CD8-positive, alpha-beta memory T cell (primary cell): ENCODE measurements around the gene FGG. TPM values are rescaled to one million over a fixed set of nuclear protein-coding genes. Genes with fewer than 3 reads are reported as not detected.

Source experiments
- CTCF ChIA-PET: fragments of 350-600 bp; sonication (Branson Sonifier 250); formaldehyde crosslinking; loops from one replicate; lab custom pipeline; 2021; ENCODE audit warnings: antibody characterized with exemption; lab: Charles Lee
- POLR2A ChIA-PET: fragments of 350-600 bp; sonication (Branson Sonifier 250); formaldehyde crosslinking; loops from one replicate; lab custom pipeline; 2021; ENCODE audit warnings: antibody characterized with exemption; lab: Charles Lee
- DNase-seq, 5 donors: peaks; one replicate each; pipeline versions ENCODE4 v3.0.0 to v3.0.0-alpha.2; 2020 to 2022; ENCODE audit warnings: mixed read lengths in 1 of 5
- H3K27ac ChIP-seq: one replicate; pipeline ENCODE4 v1.7.0; 2013; ENCODE audit warnings: low read depth, mild to moderate bottlenecking, low read length, moderate library complexity
- H3K27me3 ChIP-seq: 2 replicates; pipeline ENCODE4 v1.7.0; 2013; ENCODE audit warnings: low read length, mild to moderate bottlenecking; ENCODE audit not compliant: insufficient read depth, poor library complexity, severe bottlenecking
- H3K36me3 ChIP-seq: 2 replicates; pipeline ENCODE4 v1.7.0; 2013; ENCODE audit warnings: mild to moderate bottlenecking, low read length, moderate library complexity; ENCODE audit not compliant: insufficient read depth
- H3K4me1 ChIP-seq: 2 replicates; pipeline ENCODE4 v1.7.0; 2013; ENCODE audit warnings: mild to moderate bottlenecking, low read length, moderate library complexity; ENCODE audit not compliant: insufficient read depth
- H3K4me3 ChIP-seq: 2 replicates; pipeline ENCODE4 v1.7.0; 2013; ENCODE audit warnings: mild to moderate bottlenecking, low read length
- H3K9me3 ChIP-seq: 2 replicates; pipeline ENCODE4 v1.7.0; 2013; ENCODE audit warnings: mild to moderate bottlenecking, low read length
- H3K27ac Mint-ChIP-seq, 8 donors: one replicate each; pipeline ENCODE4 v1.8.0; 2020 to 2021; ENCODE audit warnings: mixed read lengths in 8 of 8, mild to moderate bottlenecking in 6 of 8, inconsistent platforms in 3 of 8, moderate library complexity in 3 of 8
- H3K27me3 Mint-ChIP-seq, 2 donors: one replicate each; pipeline ENCODE4 v1.8.0; 2020 to 2021; ENCODE audit warnings: mixed read lengths in 2 of 2, mild to moderate bottlenecking in 1 of 2, moderate library complexity in 1 of 2
- H3K36me3 Mint-ChIP-seq, 3 donors: one replicate each; pipeline ENCODE4 v1.8.0; 2020 to 2021; ENCODE audit warnings: mixed read lengths in 3 of 3, inconsistent platforms in 1 of 3, mild to moderate bottlenecking in 1 of 3
- H3K4me1 Mint-ChIP-seq, 3 donors: one replicate each; pipeline ENCODE4 v1.8.0; 2020 to 2021; ENCODE audit warnings: mixed read lengths in 3 of 3, inconsistent platforms in 1 of 3, mild to moderate bottlenecking in 1 of 3
- H3K4me3 Mint-ChIP-seq, 7 donors: one replicate each; pipeline ENCODE4 v1.8.0; 2020 to 2021; ENCODE audit warnings: mixed read lengths in 7 of 7, mild to moderate bottlenecking in 6 of 7, moderate library complexity in 4 of 7, inconsistent platforms in 2 of 7
- H3K9me3 Mint-ChIP-seq, 5 donors: one replicate each; pipeline ENCODE4 v1.8.0; 2020 to 2022; ENCODE audit warnings: mixed read lengths in 5 of 5, mild to moderate bottlenecking in 3 of 5, moderate library complexity in 2 of 5, inconsistent platforms in 1 of 5
- polyA plus RNA-seq: library from polyadenylated mRNA; unstranded; fragments of 300-500 nt; fragmentation: Illumina TruSeq; gene quantifications from one replicate; pipeline ENCODE4 v1.2.3, GENCODE V29; 2021
- total RNA-seq, 2 experiments: library from RNA; stranded (reverse); gene quantifications; one replicate each; pipeline ENCODE4 v1.2.3, GENCODE V29; 2021

Gene FGG
- total and polyA plus RNA-seq, 3 experiments from 2014 or later, result not detected

- Histone ChIP-seq H3K4me1 (no peaks in the 10 kb centered on the region), H3K27ac (no peak overlapping the region), H3K4me3 (no peak overlapping the region), H3K36me3 (no peaks in the 10 kb centered on the region), H3K9me3 (no peaks in the 10 kb centered on the region), H3K27me3 (peaks cover 7% of the 10 kb centered on the region)
- Mint-ChIP-seq H3K27ac (no peak overlapping the region), H3K36me3 (no peaks in the 10 kb centered on the region), H3K4me3 (no peak overlapping the region), H3K27me3 (peaks cover 9 to 37% of the 10 kb centered on the region in 2 donors), H3K9me3 (no peaks in the 10 kb centered on the region), H3K4me1 (no peaks in the 10 kb centered on the region)
- DNase-seq, result no peak
- POLR2A ChIA-PET, result no interaction called here
- CTCF ChIA-PET, result interaction anchor here (0.9 kb wide), 1 partner anchor 15 kb away, joined by 3 read pairs; no protein-coding TSS in a partner anchor
These were observed 2.9 kb downstream of the FGG start for GRCh38 chr4:154609532-154609931.

GRCh38 chr4:154608361-154609252, 3.8 kb downstream of the FGG start:
- no peaks in the 10 kb centered on the region for H3K36me3 ChIP-seq
- no peaks in the 10 kb centered on the region for H3K9me3 ChIP-seq
- H3K27me3 ChIP-seq, result peaks cover 7% of the 10 kb centered on the region
- no peak overlapping the region for H3K27ac Mint-ChIP-seq
- H3K4me3 ChIP-seq, result no peak overlapping the region
- H3K27ac ChIP-seq, result no peak overlapping the region
- no peaks in the 10 kb centered on the region for H3K4me1 ChIP-seq
- H3K9me3 Mint-ChIP-seq, result no peaks in the 10 kb centered on the region
- no peak overlapping the region for H3K4me3 Mint-ChIP-seq
- CTCF ChIA-PET, result no interaction called here
- no peaks in the 10 kb centered on the region for H3K36me3 Mint-ChIP-seq
- no peak for DNase-seq
- H3K27me3 Mint-ChIP-seq, result peaks cover 7 to 40% of the 10 kb centered on the region in 2 donors
- H3K4me1 Mint-ChIP-seq, result no peaks in the 10 kb centered on the region
- POLR2A ChIA-PET, result no interaction called here

GRCh38 chr4:154606728-154607723, 5.4 kb downstream of the FGG start:
- Mint-ChIP-seq H3K27ac (no peak overlapping the region), H3K9me3 (no peaks in the 10 kb centered on the region), H3K4me1 (no peaks in the 10 kb centered on the region), H3K4me3 (no peak overlapping the region), H3K36me3 (no peaks in the 10 kb centered on the region), H3K27me3 (peaks cover 7 to 42% of the 10 kb centered on the region in 2 donors)
- no peaks in the 10 kb centered on the region for H3K4me1 ChIP-seq
- H3K4me3 ChIP-seq, result no peak overlapping the region
- H3K36me3 ChIP-seq, result no peaks in the 10 kb centered on the region
- H3K27ac ChIP-seq, result no peak overlapping the region
- no peaks in the 10 kb centered on the region for H3K9me3 ChIP-seq
- ChIA-PET CTCF (interaction anchor here (2.5 kb wide), 1 partner anchor 12 kb away, joined by 6 read pairs; no protein-coding TSS in a partner anchor), POLR2A (no interaction called here)
- DNase-seq, result no peak
- H3K27me3 ChIP-seq, result peaks cover 7% of the 10 kb centered on the region

- CTCF ChIA-PET, result no interaction called here
- no peak overlapping the region for H3K27ac Mint-ChIP-seq
These were observed 7.7 kb downstream of the FGG start for GRCh38 chr4:154604696-154605200.

GRCh38 chr4:154603033-154603943, 9.2 kb downstream of the FGG start:
- Histone ChIP-seq H3K4me1 (no peaks in the 10 kb centered on the region), H3K27me3 (no peaks in the 10 kb centered on the region), H3K9me3 (no peaks in the 10 kb centered on the region), H3K4me3 (no peak overlapping the region), H3K36me3 (no peaks in the 10 kb centered on the region), H3K27ac (no peak overlapping the region)
- no peaks in the 10 kb centered on the region for H3K9me3 Mint-ChIP-seq
- CTCF ChIA-PET, result no interaction called here
- no peak overlapping the region for H3K4me3 Mint-ChIP-seq
- H3K27ac Mint-ChIP-seq, result no peak overlapping the region
- H3K36me3 Mint-ChIP-seq, result no peaks in the 10 kb centered on the region
- DNase-seq, result no peak
- H3K27me3 Mint-ChIP-seq, result peaks cover 9 to 38% of the 10 kb centered on the region in 2 donors
- POLR2A ChIA-PET, result no interaction called here
- no peaks in the 10 kb centered on the region for H3K4me1 Mint-ChIP-seq

More at GRCh38 chr4:154604696-154605200, 7.7 kb downstream of the FGG start:
- POLR2A ChIA-PET, result no interaction called here
- H3K36me3 ChIP-seq, result no peaks in the 10 kb centered on the region
- no peaks in the 10 kb centered on the region for H3K4me1 ChIP-seq
- DNase-seq, result no peak
- Mint-ChIP-seq H3K9me3 (no peaks in the 10 kb centered on the region), H3K36me3 (no peaks in the 10 kb centered on the region), H3K4me1 (no peaks in the 10 kb centered on the region), H3K27me3 (peaks cover 12 to 46% of the 10 kb centered on the region in 2 donors), H3K4me3 (no peak overlapping the region)
- no peaks in the 10 kb centered on the region for H3K9me3 ChIP-seq
- H3K27me3 ChIP-seq, result peaks cover 7% of the 10 kb centered on the region
- H3K27ac ChIP-seq, result no peak overlapping the region
- no peak overlapping the region for H3K4me3 ChIP-seq

- H3K36me3 ChIP-seq, result no peaks in the 10 kb centered on the region
- CTCF ChIA-PET, result no interaction called here
- Mint-ChIP-seq H3K4me3 (no peak overlapping the region), H3K9me3 (no peaks in the 10 kb centered on the region), H3K27ac (no peak overlapping the region), H3K4me1 (no peaks in the 10 kb centered on the region), H3K27me3 (peaks cover 17 to 41% of the 10 kb centered on the region in 2 donors), H3K36me3 (no peaks in the 10 kb centered on the region)
- H3K4me1 ChIP-seq, result no peaks in the 10 kb centered on the region
- H3K9me3 ChIP-seq, result no peaks in the 10 kb centered on the region
- no peak for DNase-seq
- H3K27me3 ChIP-seq, result no peaks in the 10 kb centered on the region
- no peak overlapping the region for H3K27ac ChIP-seq
- H3K4me3 ChIP-seq, result no peak overlapping the region
- POLR2A ChIA-PET, result no interaction called here
These were observed 9.9 kb downstream of the FGG start for GRCh38 chr4:154602404-154603020.
